HG02623 (cell line): Measurements from ENCODE around the gene PELI3.
"Not testable (repeated sequence)": the region's sequence is repeated elsewhere in the genome, so short reads cannot be mapped to it uniquely, and the experiment has no call there.

Experiments used
- ATAC-seq: cut with Tn5 transposase; IDR thresholded peaks from one replicate; pipeline ENCODE4 v1.9.1; 2021; ENCODE audit warnings: moderate library complexity; ENCODE audit not compliant: unreplicated experiment

PELI3 gene

GRCh38 chr11:66447012-66447411 is 19.7 kb upstream of the PELI3 start:
- ATAC-seq, result no peak

- ATAC-seq, result no peak
Observed at GRCh38 chr11:66448523-66448922, 18.2 kb upstream of the PELI3 start.

GRCh38 chr11:66450560-66450959 is 16.1 kb upstream of the PELI3 start:
- ATAC-seq, result no peak

GRCh38 chr11:66451663-66452062 is 15.0 kb upstream of the PELI3 start:
- no peak for ATAC-seq

GRCh38 chr11:66454247-66454646 is 12.5 kb upstream of the PELI3 start:
- no peak for ATAC-seq

GRCh38 chr11:66454828-66455227 is 11.9 kb upstream of the PELI3 start:
- no peak for ATAC-seq

- ATAC-seq, result no peak
Observed at GRCh38 chr11:66457826-66458225, 8.9 kb upstream of the PELI3 start.

- ATAC-seq, result no peak
Observed at GRCh38 chr11:66459138-66459778, 7.4 kb upstream of the PELI3 start.

- no peak for ATAC-seq
Observed at GRCh38 chr11:66462010-66462409, 4.7 kb upstream of the PELI3 start.

GRCh38 chr11:66462911-66463310 is 3.8 kb upstream of the PELI3 start:
- ATAC-seq, result no peak

- ATAC-seq, result not testable (repeated sequence)
Observed at GRCh38 chr11:66464116-66464515, 2.6 kb upstream of the PELI3 start.

- ATAC-seq, result no peak
Observed at GRCh38 chr11:66464916-66465315, 1.8 kb upstream of the PELI3 start.

- ATAC-seq, result no peak
Observed at GRCh38 chr11:66465373-66466224, 1.1 kb upstream of the PELI3 start.

- ATAC-seq, result peak; percentile 21
Observed at GRCh38 chr11:66467034-66467659, 442 bp downstream of the PELI3 start.

- ATAC-seq, result no peak
Observed at GRCh38 chr11:66467756-66468155, 1.1 kb downstream of the PELI3 start.

- no peak for ATAC-seq
Observed at GRCh38 chr11:66468691-66469090, 2.0 kb downstream of the PELI3 start.

GRCh38 chr11:66469441-66469840 is 2.7 kb downstream of the PELI3 start:
- no peak for ATAC-seq

- ATAC-seq, result no peak
Observed at GRCh38 chr11:66470015-66470414, 3.3 kb downstream of the PELI3 start.

GRCh38 chr11:66471142-66471541 is 4.4 kb downstream of the PELI3 start:
- no peak for ATAC-seq

GRCh38 chr11:66472054-66472453 is 5.3 kb downstream of the PELI3 start:
- no peak for ATAC-seq

- ATAC-seq, result no peak
Observed at GRCh38 chr11:66473167-66473566, 6.5 kb downstream of the PELI3 start.
